Left cardiac atrium (tissue), 4 donors: ENCODE results near the gene MFSD12. TPM values are rescaled to one million over a fixed set of nuclear protein-coding genes. Genes with fewer than 3 reads are reported as not detected.
"Not testable (repeated sequence)": the region's sequence is repeated elsewhere in the genome, so short reads cannot be mapped to it uniquely, and the experiment has no call there.

ENCODE experiments used
- ATAC-seq, 2 donors: fragments of 200-7000 bp; cut with Tn5 transposase; one replicate each; pipeline ENCODE4 v1.9.1; 2020; ENCODE audit warnings: mild to moderate bottlenecking in 2 of 2, moderate library complexity in 2 of 2
- DNase-seq: peaks from one replicate; pipeline ENCODE4 v3.0.0-alpha.2; 2020
- intact Hi-C, 2 donors: fragments of 100-400 bp; cut with DNase I; formaldehyde crosslinking; loops; one replicate each; pipeline versions ENCODE4 v1.14.1 to v1.15.1; 2022 to 2023
- total RNA-seq, 2 donors: library from RNA; stranded (reverse); fragmentation: NEBNext Ultra II Directional; extraction: Animal tissue kit (Norgen Biotek cat#: 25700); gene quantifications; one replicate each; pipeline ENCODE4 v1.2.1, GENCODE V29; 2021
- donor health status: DM: no; HTN: yes; CAD: no.
- donor health status: DM: no; HTN: yes; CAD: no; lungs with severe emphysema.
- donor health status: DM: yes; HTN: yes; CAD: no.
- donor health status: Dilated cardiomyopathy.

Gene MFSD12
- total RNA-seq, 2 donors from 2014 or later = 29.8 to 40.4 TPM

DNA sequence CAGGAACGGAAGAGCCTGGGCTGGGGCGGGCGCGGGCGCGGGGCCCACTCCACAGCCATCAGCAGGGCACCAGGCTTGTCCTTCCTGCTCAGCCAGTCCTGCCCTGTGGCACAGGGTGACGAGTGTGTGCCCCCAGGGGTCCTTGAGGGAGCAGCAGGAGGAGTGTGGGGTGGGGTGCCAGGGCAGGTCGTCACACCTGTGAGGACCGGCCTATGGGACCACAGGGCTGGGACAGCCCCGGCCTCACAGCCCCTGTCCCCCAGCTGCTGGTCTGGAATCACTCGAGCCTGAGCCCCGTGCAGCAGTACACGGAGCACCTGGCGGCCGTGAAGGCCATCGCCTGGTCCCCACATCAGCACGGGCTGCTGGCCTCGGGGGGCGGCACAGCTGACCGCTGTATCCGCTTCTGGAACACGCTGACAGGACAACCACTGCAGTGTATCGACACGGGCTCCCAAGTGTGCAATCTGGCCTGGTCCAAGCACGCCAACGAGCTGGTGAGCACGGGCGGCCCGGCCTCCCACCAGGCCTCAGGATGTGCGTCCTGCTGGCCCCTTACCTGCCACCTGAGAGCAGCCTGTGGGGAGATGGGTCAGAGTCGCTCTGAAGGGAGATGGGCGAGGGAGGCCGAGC, 25.1 kb downstream of the MFSD12 start:
- no peak for DNase-seq
- no peak for ATAC-seq
- intact Hi-C loops = no loop called here

DNA sequence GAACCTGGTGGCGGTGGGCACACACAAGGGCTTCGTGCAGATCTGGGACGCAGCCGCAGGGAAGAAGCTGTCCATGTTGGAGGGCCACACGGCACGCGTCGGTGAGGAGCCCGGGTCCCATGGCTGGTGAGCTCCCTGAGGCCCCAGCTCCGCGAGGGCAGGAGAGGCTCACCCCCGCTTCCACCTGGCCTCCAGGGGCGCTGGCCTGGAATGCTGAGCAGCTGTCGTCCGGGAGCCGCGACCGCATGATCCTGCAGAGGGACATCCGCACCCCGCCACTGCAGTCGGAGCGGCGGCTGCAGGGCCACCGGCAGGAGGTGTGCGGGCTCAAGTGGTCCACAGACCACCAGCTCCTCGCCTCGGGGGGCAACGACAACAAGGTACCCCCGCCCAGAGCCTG, 25.7 kb downstream of the MFSD12 start:
- intact Hi-C loops = no loop called here
- no peak for ATAC-seq

DNA sequence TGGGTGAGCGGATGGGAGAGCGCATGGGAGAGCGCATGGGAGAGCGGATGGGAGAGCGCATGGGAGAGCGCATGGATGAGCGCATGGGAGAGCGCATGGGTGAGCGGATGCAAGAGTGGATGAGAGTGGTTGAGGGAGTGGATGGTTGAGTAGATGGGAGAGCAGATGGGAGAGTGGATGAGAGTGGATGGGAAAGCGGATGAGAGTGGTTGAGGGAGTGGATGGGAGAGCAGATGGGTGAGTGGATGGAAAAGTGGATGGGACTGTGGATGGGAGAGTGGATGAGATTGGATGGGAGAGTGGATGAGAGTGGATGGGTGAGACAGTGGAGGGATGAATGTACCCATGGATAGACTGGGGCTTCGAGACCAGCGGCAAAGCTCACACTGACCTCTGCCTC, 27.0 kb downstream of the MFSD12 start:
- intact Hi-C loops = no loop called here
- ATAC-seq (no peak), DNase-seq (no peak)

More for the DNA sequence above, 25.7 kb downstream of the MFSD12 start:
- no peak for DNase-seq

DNA sequence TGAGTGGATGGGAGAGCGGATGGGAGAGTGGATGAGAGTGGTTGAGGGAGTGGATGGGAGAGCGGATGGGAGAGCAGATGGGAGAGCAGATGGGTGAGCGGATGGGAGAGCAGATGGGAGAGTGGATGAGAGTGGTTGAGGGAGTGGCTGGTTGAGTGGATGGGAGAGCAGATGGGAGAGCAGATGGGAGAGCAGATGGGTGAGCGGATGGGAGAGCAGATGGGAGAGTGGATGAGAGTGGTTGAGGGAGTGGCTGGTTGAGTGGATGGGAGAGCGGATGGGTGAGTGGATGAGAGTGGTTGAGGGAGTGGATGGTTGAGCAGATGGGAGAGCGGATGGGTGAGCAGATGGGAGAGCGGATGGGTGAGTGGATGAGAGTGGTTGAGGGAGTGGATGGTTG, 28.1 kb downstream of the MFSD12 start:
- DNase-seq, intact Hi-C loops, ATAC-seq: not testable (repeated sequence)

DNA sequence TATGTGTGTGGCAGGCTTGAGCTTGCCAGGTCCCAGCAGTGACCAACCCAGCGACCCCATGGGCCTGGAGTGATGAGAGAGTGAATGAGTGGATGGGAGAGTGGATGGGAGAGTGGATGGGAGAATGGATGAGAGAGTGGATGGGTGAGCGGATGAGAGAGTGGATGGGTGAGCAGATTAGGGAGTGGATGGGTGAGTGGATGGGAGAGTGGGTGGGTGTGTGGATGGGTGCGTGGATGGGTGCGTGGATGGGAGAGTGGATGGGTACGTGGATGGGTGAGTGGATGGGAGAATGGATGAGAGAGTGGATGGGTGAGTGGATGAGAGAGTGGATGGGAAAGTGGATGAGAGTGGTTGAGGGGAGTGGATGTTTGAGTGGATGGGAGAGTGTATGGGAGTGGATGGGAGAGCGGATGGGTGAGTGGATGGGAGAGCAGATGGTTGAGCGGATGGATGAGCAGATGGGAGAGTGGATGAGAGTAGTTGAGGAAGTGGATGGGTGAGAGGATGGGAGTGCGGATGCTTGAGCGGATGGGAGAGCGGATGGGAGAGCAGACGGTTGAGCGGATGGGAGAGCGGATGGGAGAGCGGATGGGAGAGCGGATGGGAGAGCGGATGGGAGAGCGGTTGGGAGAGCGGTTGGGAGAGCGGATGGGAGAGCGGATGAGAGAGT, 28.7 kb downstream of the MFSD12 start:
- DNase-seq (no peak), ATAC-seq (no peak)
- intact Hi-C loops = no loop called here

DNA sequence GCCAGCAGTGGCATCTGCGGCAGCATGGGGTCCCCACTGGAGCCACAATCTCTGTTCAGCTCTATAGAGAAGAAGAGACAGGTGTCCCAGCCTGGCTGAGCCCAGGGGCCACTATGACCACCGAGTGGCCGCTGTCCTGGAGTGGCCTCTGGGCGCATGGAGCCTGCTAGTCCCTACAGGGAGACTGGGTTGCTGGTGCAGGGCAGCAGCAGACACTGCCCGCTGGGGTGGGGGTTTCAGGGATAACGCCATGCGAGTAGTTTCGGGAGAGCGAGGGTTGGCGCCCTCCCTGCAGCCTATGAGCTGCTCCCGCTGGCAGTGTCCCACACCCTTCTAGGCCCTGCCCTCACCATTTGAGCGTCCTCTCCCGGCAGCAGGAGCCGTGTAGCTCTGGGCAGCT, 29.3 kb downstream of the MFSD12 start:
- intact Hi-C loops = no loop called here
- no peak for DNase-seq
- no peak for ATAC-seq

DNA sequence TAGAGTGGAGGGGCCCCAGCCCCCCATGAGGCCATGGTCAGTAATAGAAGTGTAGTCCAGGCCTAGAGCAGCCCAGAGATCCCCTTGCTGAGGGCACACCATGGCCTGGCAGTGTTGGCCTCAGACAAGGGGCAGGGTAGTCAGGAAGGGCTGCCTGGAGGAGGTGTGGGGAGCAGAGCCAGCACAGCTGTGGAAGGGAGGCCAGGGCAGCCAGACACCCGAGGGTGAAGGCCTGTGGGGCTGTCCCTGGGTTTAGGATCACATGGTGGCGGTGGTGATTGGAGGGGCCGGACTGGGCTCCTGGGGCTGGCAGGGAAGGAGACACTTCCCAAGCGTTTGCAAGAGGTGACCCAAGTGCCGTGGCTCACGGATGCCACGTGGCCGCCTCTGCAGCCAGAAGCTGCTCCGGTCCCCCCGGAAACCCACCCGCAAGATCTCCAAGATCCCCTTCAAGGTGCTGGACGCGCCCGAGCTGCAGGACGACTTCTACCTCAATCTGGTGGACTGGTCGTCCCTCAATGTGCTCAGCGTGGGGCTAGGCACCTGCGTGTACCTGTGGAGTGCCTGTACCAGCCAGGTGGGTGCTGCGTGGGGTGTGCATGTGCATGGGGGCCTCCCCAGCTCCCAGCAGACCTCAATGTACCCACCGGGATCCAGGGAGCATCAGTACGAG, 30.0 kb downstream of the MFSD12 start:
- intact Hi-C loops = no loop called here
- DNase-seq = no peak
- no peak for ATAC-seq

DNA sequence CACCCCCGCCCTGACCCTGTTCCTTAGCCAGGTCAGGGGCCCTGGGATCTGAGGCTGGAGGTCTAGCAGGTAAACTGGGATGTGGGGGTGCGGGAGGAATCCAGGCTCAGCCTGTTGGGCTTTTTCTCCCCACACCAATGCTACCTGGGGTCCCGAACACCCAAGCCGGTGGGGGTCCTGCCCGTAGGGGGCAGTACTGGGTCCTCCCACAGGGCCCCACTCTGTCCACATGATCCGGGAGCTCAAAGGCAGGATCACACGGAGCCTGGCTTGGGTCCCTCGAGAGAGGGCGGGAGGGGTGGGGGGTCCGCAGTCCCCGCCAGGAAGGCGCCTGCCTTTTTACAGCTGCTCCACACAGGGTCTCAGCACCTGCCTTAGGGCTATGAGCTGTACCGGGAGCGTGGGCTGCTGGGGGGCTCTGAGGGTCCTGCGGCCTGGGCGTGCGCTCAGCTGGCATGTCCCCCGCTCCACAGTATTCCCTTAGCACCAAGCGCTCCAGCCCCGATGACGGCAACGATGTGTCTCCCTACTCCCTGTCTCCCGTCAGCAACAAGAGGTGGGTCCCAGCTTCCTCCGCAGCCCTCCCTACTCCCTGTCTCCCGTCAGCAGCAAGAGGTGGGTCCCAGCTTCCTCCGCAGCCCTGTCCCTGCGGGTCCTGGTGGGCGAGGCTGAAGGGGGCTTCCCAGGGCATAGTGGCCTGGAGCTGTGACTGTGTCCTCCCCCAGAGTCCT, 30.7 kb downstream of the MFSD12 start:
- no peak for ATAC-seq
- no peak for DNase-seq
- intact Hi-C loops = no loop called here

DNA sequence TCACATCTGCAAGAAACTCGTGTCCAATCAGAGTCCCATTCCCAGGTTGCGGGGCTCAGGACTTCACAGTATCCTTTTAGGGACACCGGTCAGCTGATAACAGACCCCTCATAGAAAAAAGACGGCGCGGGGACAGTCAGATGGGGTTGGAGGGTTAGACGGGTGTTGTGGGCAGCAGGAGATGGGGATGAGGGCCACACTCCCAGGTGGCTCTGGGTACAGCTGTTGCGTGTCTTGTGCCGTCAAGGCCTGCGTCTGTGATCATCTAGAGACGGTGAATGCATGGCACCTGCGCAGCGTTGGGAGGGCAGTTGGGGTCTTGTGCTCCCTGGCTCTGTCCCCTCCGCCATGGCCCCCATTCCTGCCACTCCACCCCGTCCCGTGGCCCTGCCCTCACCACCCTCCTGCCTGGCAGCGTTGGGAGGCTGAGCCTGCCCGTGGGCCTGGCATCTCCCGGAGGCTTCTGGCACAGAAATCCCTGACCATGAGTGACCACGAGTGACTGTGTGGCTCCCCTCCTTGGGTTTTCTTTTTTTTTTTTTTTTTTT, 32.4 kb downstream of the MFSD12 start:
- intact Hi-C loops = no loop called here
- ATAC-seq (no peak), DNase-seq (no peak)

DNA sequence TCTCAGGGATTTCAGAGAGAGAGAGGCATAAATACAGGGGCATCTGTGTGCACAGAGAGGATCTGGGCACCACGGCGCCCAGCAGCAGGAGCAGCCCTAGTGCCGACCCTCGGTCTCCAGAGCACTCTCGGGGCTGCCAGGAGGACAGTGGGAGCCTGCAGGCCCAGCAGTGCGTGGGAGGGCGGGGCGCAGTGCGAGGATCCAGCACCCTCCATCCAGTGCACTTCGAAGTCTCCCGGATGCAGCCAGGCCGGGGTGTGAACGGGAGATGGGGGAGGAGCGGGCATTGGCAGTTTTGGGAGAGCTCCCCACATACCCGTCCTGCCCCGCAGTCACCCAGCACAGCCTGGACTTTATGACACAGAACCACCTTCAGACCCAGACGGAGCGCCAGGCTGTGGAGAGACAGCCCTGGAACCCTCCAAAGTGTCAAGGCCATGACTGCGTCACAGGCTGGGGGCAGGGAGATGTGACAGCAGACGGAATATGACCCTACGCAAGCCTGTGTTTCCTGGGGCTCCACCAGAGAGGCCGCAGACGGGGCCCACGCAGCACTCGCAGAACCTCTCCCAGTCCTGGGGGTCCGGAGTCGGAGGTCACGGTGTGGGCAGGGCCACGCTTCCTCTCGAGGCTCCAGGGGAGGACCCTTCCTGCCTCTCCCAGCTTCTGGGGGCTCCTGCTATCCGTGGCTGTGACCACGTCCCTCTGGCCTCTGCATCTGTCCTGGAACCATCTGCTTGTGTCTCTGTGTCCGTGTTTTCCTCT, 33.1 kb downstream of the MFSD12 start:
- no peak for ATAC-seq
- no peak for DNase-seq
- intact Hi-C loops = no loop called here

DNA sequence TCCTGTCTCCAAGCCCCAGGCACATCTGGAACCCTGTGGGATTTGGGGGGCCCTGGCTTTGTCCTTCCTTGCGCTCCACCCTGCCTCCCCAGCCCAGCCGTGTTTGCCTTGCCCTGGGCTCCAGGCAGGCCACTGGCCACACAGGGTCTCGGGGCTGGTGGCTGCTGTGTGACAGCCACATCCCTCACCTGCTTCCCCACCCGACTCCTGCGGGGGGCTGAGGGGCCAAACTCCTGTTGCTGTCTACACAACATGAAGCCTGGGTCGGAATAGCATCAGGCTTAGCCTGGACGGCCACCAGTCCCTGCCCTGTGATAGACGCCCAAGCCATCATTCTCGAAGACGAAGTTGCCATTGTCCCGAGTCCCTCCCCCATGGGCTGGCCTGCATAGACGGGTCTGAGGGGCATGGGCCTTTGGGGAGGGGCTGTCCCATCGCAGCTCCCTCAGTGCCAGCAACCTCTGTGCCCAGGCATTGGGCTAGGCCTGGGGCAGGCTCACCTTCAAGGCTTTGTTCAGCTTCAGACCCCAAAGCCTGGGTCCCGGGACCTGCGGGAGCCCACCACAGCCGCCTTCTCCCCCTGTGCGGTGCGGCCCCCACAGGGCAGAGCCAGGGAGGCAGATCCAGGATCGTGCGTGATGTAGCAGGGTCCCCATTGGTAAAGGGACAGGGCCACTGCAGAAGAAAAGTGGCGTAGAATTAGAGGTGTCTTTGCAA, 33.9 kb downstream of the MFSD12 start:
- intact Hi-C loops = no loop called here
- ATAC-seq (no peak), DNase-seq (no peak)

DNA sequence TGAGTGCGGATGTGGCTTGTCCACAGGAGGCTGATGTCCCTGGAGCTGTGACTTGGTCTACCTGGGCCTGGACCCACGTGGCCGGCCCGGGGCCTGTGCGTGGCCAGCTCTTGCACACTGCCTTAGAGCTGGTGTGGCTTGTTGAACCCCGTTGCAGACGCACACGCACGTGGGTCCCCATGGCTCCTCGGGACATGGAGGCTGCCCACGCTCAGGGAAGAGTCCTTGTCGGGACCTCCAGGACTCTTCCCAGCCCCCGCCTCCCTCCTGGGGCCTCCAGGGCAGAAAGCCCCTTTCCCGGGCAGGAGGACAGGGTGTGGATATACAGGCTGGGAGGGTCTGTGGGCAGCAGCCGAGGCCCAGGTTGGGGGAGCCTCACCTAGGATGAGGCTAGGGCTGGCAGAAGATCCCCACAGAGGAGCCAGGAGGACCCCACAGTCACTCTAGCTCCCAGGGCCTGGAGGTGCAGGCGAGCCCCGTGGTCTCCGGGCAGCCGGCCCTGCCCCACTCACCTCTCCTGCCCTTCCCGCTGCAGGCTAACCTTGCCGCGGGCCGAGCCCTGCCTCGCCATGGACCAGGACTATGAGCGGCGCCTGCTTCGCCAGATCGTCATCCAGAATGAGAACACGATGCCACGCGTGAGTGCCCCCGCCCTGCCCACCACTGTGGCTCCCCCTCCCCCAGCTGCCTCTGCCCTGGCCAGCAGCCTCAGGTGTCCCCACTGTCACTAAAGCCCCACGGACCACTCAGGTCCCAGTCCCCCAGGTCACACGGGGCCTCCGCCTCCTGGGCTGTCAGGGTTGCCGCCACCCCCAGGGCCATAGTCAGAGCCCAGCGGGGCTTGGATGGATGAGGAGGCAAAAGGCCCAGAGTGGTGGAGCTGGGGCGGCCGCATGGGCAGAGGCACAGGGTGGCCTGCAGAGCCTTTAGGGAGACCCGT, 34.7 kb downstream of the MFSD12 start:
- ATAC-seq (no peak), DNase-seq (no peak)
- intact Hi-C loops = no loop called here

DNA sequence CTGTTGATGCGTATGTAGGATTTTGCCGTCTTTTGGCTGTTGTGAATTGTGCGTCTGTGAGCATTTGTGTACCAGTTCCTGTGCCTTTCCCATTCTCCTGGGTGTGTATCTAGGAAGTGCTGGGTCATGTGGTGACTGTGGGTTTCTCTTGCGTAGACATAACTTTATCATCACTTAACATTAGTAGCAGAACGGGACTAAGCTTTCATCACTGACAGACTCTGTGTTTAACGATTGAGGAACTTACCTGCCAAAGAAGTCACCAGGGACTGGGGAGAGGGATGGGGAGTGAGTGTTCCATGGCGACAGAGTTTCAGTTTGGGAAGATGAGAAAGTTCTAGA, 36.3 kb downstream of the MFSD12 start:
- DNase-seq = no peak
- intact Hi-C loops = no loop called here

DNA sequence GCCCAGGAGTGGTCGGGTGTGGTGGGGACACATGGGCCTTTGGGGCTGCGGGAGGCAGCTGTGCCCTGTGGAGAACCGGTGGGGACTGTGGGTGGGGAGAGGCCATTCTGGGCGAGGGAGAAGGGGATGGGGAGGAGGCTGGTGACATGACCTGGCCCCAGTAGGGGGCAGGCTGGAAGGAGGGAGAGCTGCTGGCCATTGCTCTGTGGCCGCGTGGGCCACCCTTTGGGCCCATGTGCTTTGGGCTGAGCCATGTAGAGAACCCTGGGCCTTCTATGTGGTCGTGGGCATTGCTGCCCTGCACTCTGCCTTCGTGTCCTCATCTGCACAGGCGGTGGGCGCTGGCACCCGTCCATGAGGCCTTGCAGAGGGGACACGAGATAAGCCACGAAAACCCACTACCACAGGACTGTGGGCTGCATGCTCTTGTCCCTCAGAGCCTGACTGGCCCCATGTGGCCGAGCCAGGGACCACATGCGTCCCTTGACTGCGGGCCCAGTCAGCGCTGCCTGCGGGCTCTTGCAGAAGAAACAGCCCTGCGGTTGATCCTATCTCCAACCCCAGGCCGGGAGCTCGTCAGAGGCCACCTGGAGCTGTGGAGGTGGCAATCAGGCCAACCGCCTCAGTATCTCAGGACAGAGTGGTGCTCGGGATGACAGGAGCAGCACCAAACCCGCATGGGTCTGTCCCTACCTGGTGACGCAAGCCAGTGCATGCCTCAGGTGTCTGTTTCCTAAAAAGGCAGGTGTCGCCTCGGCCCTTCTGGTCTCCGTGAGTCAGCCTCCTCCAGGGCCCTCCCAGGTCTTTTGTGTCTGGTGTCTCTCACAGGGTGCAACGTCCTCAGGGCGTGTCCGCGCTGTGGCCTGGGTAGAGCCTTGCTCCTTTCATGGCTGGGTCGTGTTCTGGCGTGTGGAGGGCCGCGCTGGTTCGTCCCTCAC, 37.0 kb downstream of the MFSD12 start:
- intact Hi-C loops = no loop called here
- DNase-seq (no peak), ATAC-seq (peak in 1 of 2 donors; percentile 12)

More for the DNA sequence above, 36.3 kb downstream of the MFSD12 start:
- no peak for ATAC-seq

DNA sequence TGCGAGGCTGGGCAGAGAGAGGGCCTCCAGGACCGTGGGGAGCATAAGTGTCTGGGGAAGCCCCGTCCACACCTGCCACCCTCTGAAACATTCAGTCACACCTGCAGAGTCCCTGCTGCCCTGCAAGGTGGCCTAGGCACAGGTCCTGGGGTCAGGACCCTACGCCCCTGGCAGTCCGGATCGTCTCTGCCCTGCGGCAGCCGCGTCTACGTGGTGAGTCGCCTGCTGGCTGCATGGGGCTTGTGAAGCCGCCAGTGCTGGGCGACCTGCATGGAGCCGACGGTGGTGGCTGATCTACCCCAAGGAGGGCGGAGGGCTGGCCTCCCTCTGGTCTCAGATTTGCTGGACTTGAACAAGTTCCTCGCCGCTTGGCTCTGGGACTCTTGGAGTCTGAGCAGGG, 38.3 kb downstream of the MFSD12 start:
- intact Hi-C loops = no loop called here
- ATAC-seq (no peak), DNase-seq (no peak)

DNA sequence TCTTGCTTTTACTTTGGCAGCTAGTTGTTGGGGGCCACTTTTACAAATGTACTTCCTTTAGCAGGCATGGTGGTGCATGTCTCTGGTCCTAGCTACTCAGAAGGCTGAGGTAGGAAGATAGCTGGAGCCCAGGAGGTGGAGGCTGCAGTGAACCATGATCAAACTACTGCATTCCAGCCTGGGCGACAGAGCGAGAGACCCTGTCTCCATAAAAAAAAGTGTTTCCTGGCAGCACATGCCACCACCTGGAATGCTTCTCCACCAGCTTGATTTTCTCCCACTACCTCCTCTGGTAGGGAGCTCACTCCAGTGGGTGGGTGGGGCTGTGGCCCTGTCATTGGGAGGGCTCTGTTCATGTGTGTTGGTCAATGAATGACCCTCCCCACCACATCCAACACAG, 38.7 kb downstream of the MFSD12 start:
- ATAC-seq = no peak
- intact Hi-C loops = no loop called here
- DNase-seq = no peak
